ENCODE results near the gene RPL13A. TPM values are rescaled to one million over a fixed set of nuclear protein-coding genes. Genes with fewer than 3 reads are reported as not detected.

Gene RPL13A
- total and polyA plus RNA-seq, 12 donors, result 1,750 to 3,504 (median 2,569) TPM

GRCh38 chr19:49506575-49507105, 19.2 kb downstream of the RPL13A start:
- intact Hi-C loops (cut with DNase I), result loop anchor here (2.0 to 5.0 kb wide), 2 partner anchors 36 to 44 kb away; no protein-coding TSS in a partner anchor
- no peak overlapping the region for H3K4me3 ChIP-seq
- no peak overlapping the region for H3K27ac ChIP-seq
- TF ChIP-seq POLR2A (IDR thresholded peaks at IDR 0.05) (no peak), CTCF (IDR thresholded peaks at IDR 0.05) (peak; percentile 48 to 82 (median 75))
- H3K27me3 ChIP-seq, result no peaks in the 10 kb centered on the region
- WGBS, 4 donors, result 22 to 40% (median 33%) methylated on average over 6 to 8 of the region's 8 CpGs
- H3K9me3 ChIP-seq (replicated peaks in 1 of 3), result no peaks in the 10 kb centered on the region
- DNase-seq, result peak; percentile 55 to 77 (median 68)
- peaks cover 0 to 4% of the 10 kb centered on the region in 2 donors for H3K4me1 ChIP-seq (replicated peaks in 1 of 2)
- H3K36me3 ChIP-seq (replicated peaks in 1 of 2), result no peaks in the 10 kb centered on the region

- H3K4me3 ChIP-seq, result no peak overlapping the region
- H3K4me1 ChIP-seq (replicated peaks in 1 of 2), result peaks cover 0 to 11% of the 10 kb centered on the region in 2 donors
- intact Hi-C loops (cut with DNase I), result loop anchor here (2.0 to 5.0 kb wide), 2 partner anchors 34 to 43 kb away; no protein-coding TSS in a partner anchor
- no peaks in the 10 kb centered on the region for H3K27me3 ChIP-seq
- H3K27ac ChIP-seq, result no peak overlapping the region
- no peaks in the 10 kb centered on the region for H3K9me3 ChIP-seq (replicated peaks in 1 of 3)
- DNase-seq, result no peak
- TF ChIP-seq CTCF (IDR thresholded peaks at IDR 0.05) (no peak), POLR2A (IDR thresholded peaks at IDR 0.05) (no peak)
- no peaks in the 10 kb centered on the region for H3K36me3 ChIP-seq (replicated peaks in 1 of 2)
- 75 to 84% (median 79%) methylated on average over 12 of the region's 12 CpGs for WGBS, 4 donors
Measured at GRCh38 chr19:49507803-49508494, 20.5 kb downstream of the RPL13A start.

- Histone ChIP-seq H3K4me3 (peak overlapping the region; percentile 13 to 95 (median 47)), H3K27me3 (no peaks in the 10 kb centered on the region), H3K27ac (peak overlapping the region in 4 of 5 donors; percentile 37 to 93 (median 70)), H3K4me1 (replicated peaks in 1 of 2) (peaks cover 0 to 6% of the 10 kb centered on the region in 2 donors), H3K36me3 (replicated peaks in 1 of 2) (no peaks in the 10 kb centered on the region), H3K9me3 (replicated peaks in 1 of 3) (no peaks in the 10 kb centered on the region)
- DNase-seq, result peak in 3 of 7 donors; percentile 55 to 67 (median 65)
- intact Hi-C loops (cut with DNase I), result no loop called here
- WGBS, 4 donors, result 0 to 1% (median 1%) methylated on average over 14 to 50 of the region's 50 CpGs
- TF ChIP-seq POLR2A (IDR thresholded peaks at IDR 0.05) (no peak), CTCF (IDR thresholded peaks at IDR 0.05) (no peak)
Measured at GRCh38 chr19:49512970-49513745, 25.8 kb downstream of the RPL13A start.

- WGBS, 4 donors, result 32 to 36% (median 34%) methylated on average over 10 to 12 of the region's 12 CpGs
- Histone ChIP-seq H3K9me3 (replicated peaks in 1 of 3) (no peaks in the 10 kb centered on the region), H3K4me1 (replicated peaks in 1 of 2) (peaks cover 0 to 6% of the 10 kb centered on the region in 2 donors), H3K27ac (peak overlapping the region in 2 of 5 donors; percentile 80 to 93), H3K27me3 (no peaks in the 10 kb centered on the region), H3K4me3 (peak overlapping the region in 3 of 4 donors; percentile 36 to 95 (median 58)), H3K36me3 (replicated peaks in 1 of 2) (no peaks in the 10 kb centered on the region)
- DNase-seq, result no peak
- intact Hi-C loops (cut with DNase I), result no loop called here
- no peak for TF ChIP-seq POLR2A (IDR thresholded peaks at IDR 0.05)
- no peak for TF ChIP-seq CTCF (IDR thresholded peaks at IDR 0.05)
Measured at GRCh38 chr19:49513746-49514118, 26.3 kb downstream of the RPL13A start.
